MCF 10A (cell line): ENCODE measurements around the gene ASH1L. TPM values are rescaled to one million over a fixed set of nuclear protein-coding genes. Genes with fewer than 3 reads are reported as not detected.
A peak's percentile ranks its signal among the peaks of the same experiment; 100 is the strongest.

ENCODE experiments used
- BruUV-seq: library from RNA; stranded (reverse); fragments of 400-500 nt; replicated peaks from 2 replicates; lab custom pipeline; 2021; lab: Mats Ljungman, UMichigan
- CTCF ChIA-PET: fragments of 300-600 bp; sonication (Branson Sonifier 250); formaldehyde crosslinking; extraction: SDS; loops from one replicate; lab custom pipeline; 2021; ENCODE audit warnings: antibody characterized with exemption, inconsistent platforms; lab: Yijun Ruan, JAX
- POLR2A ChIA-PET: fragments of 300-600, 350-650 bp; sonication (Branson Sonifier 250); formaldehyde crosslinking; extraction: SDS; loops from one replicate; lab custom pipeline; 2020; ENCODE audit warnings: antibody characterized with exemption, inconsistent platforms; lab: Yijun Ruan, JAX
- DNase-seq: peaks from one replicate; pipeline ENCODE4 v3.0.0-alpha.2; 2018; ENCODE audit not compliant: unreplicated experiment
- H3K27ac Mint-ChIP-seq: one replicate; pipeline ENCODE4 v1.8.0; 2022; ENCODE audit warnings: mild to moderate bottlenecking, low read depth, mixed read lengths; ENCODE audit not compliant: unreplicated experiment
- H3K27me3 Mint-ChIP-seq: one replicate; pipeline ENCODE4 v1.8.0; 2022; ENCODE audit warnings: mixed read lengths; ENCODE audit not compliant: insufficient read depth, unreplicated experiment
- H3K36me3 Mint-ChIP-seq: one replicate; pipeline ENCODE4 v1.8.0; 2022; ENCODE audit warnings: mild to moderate bottlenecking, moderate library complexity, mixed read lengths; ENCODE audit not compliant: insufficient read depth, unreplicated experiment
- H3K4me1 Mint-ChIP-seq: one replicate; pipeline ENCODE4 v1.8.0; 2022; ENCODE audit warnings: mixed read lengths; ENCODE audit not compliant: insufficient read depth, unreplicated experiment
- H3K4me3 Mint-ChIP-seq: one replicate; pipeline ENCODE4 v1.8.0; 2022; ENCODE audit warnings: mild to moderate bottlenecking, moderate library complexity, mixed read lengths; ENCODE audit not compliant: unreplicated experiment
- H3K9me3 Mint-ChIP-seq: one replicate; pipeline ENCODE4 v1.8.0; 2022; ENCODE audit warnings: mixed read lengths; ENCODE audit not compliant: unreplicated experiment
- intact Hi-C: fragments of 100-400 bp; cut with micrococcal nuclease; formaldehyde crosslinking; loops from 2 replicates; pipeline ENCODE4 v1.14.1; 2022
- total RNA-seq: library from RNA; stranded (reverse); gene quantifications from 2 replicates; pipeline ENCODE4 v1.2.3, GENCODE V29; 2022
- TF ChIP-seq, protein P1 (sequence below): fragments of 200-600 bp; IDR thresholded peaks from one replicate; pipeline ENCODE4 v1.8.0; 2022; ENCODE audit warnings: antibody characterized with exemption, mild to moderate bottlenecking; ENCODE audit not compliant: unreplicated experiment

ASH1L gene
- total RNA-seq, 1 experiment from 2014 or later, result 59.1 TPM

DNA sequence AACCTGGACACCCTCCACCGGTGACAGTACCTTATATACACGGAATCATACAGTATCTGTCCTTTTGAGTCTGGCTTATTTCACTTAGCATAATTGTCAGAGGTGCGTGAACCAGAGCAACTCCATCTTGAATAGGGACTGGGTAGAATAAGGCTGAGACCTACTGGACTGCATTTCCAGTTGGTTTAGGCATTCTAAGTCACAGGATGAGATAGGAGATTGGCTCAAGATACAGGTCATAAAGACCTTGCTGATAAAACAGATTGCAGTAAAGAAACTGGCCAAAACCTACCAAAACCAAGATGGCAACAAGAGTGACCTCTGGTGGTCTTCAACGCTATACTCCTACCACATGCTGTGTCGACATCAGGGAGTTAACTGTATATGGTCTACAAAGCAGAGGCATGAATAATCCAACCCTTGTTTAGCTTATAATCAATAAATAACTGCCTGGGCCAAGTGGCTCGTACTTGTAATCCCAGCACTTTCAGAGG, 255.3 kb downstream of the ASH1L start:
- H3K4me1 Mint-ChIP-seq, result peaks cover 6% of the 10 kb centered on the region
- TF ChIP-seq, protein P1, sequence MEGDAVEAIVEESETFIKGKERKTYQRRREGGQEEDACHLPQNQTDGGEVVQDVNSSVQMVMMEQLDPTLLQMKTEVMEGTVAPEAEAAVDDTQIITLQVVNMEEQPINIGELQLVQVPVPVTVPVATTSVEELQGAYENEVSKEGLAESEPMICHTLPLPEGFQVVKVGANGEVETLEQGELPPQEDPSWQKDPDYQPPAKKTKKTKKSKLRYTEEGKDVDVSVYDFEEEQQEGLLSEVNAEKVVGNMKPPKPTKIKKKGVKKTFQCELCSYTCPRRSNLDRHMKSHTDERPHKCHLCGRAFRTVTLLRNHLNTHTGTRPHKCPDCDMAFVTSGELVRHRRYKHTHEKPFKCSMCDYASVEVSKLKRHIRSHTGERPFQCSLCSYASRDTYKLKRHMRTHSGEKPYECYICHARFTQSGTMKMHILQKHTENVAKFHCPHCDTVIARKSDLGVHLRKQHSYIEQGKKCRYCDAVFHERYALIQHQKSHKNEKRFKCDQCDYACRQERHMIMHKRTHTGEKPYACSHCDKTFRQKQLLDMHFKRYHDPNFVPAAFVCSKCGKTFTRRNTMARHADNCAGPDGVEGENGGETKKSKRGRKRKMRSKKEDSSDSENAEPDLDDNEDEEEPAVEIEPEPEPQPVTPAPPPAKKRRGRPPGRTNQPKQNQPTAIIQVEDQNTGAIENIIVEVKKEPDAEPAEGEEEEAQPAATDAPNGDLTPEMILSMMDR, result peak; percentile 21
- intact Hi-C loops, result no loop called here
- no peak overlapping the region for H3K27ac Mint-ChIP-seq
- peak overlapping the region; percentile 100 for H3K4me3 Mint-ChIP-seq
- peak; percentile 58 for DNase-seq
- ChIA-PET CTCF (interaction anchor here (0.6 to 3.5 kb wide), 10 partner anchors 10 to 338 kb away, joined by 3 to 26 read pairs (median 6); no protein-coding TSS in a partner anchor), POLR2A (interaction anchor here (1.3 to 7.9 kb wide), 10 partner anchors 14 to 256 kb away, joined by 3 to 103 read pairs (median 9); partner anchors contain the start of genes ASH1L, CLK2, HCN3 and RUSC1)
- BruUV-seq, result no TSS peak
- no peaks in the 10 kb centered on the region for H3K9me3 Mint-ChIP-seq
- H3K27me3 Mint-ChIP-seq, result no peaks in the 10 kb centered on the region
- H3K36me3 Mint-ChIP-seq, result peaks cover 34% of the 10 kb centered on the region

DNA sequence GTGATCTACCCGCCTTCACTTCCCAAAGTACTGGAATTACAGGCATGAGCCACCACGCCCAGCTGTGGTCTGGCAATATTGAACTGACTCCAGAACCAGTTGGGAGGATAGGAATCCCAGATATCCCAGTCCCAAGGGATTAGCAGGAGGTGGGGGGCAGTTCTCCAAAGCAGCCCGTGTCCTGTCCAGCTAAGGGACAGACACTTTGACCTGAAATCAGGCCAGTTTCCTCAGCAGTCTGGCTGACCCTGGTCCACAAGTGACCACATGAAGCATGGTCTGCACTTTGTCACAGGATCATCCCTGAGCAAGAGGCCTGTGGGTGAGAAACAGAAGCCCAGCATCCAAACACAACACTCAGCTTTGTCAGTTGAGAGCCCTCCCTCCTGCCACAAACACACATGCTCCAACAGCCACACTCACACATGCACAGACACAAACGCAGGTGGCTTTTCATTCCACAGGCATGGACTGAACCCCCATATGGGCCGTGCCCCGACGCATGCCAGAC, 256.7 kb downstream of the ASH1L start:
- DNase-seq, result no peak
- BruUV-seq, result no TSS peak
- ChIA-PET CTCF (interaction anchor here (2.3 to 3.5 kb wide), 3 partner anchors 16 to 56 kb away, joined by 7 to 26 read pairs (median 12); no protein-coding TSS in a partner anchor), POLR2A (interaction anchor here (0.7 to 1.7 kb wide), 4 partner anchors 16 to 811 kb away, joined by 3 to 5 read pairs (median 3); partner anchors contain the start of gene SCAMP3)
- TF ChIP-seq, protein P1, result no peak
- no peaks in the 10 kb centered on the region for H3K9me3 Mint-ChIP-seq
- peaks cover 21% of the 10 kb centered on the region for H3K36me3 Mint-ChIP-seq
- peaks cover 6% of the 10 kb centered on the region for H3K4me1 Mint-ChIP-seq
- H3K27me3 Mint-ChIP-seq, result no peaks in the 10 kb centered on the region
- H3K4me3 Mint-ChIP-seq, result no peak overlapping the region
- H3K27ac Mint-ChIP-seq, result no peak overlapping the region
- intact Hi-C loops, result no loop called here

DNA sequence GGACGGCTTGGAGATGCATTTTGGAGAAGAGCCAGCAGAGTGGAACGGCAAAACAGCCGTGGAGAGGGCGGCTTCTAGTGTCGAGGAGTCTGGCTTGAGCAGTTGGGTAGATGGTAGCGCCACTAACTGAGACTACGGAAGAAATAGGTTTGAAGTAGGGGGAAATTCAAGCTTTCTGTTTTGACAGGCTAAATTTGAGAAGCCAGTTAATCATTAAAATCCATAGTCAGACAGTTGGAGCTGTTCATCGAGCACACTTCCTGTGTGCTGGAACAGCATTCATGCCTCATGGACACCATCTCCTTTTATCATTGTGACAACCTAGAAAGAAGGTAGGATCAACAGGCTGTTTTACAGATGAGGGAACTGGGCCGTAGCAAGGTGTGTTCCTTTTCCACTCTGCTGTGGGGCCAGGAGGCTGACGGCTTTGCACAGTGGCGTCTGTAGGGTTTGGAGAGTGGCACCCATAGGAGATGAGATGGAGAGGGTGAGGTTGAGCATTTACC, 258.0 kb downstream of the ASH1L start:
- TF ChIP-seq, protein P1, result no peak
- Mint-ChIP-seq H3K9me3 (no peaks in the 10 kb centered on the region), H3K27ac (no peak overlapping the region), H3K36me3 (peaks cover 9% of the 10 kb centered on the region), H3K4me1 (no peaks in the 10 kb centered on the region), H3K27me3 (no peaks in the 10 kb centered on the region), H3K4me3 (no peak overlapping the region)
- BruUV-seq, result no TSS peak
- intact Hi-C loops, result no loop called here
- DNase-seq, result no peak
- ChIA-PET CTCF (interaction anchor here (2.3 to 2.5 kb wide), 2 partner anchors 17 to 26 kb away, joined by 7 to 12 read pairs; no protein-coding TSS in a partner anchor), POLR2A (interaction anchor here (0.6 to 1.7 kb wide), 2 partner anchors 54 to 1108 kb away, joined by 3 to 5 read pairs; no protein-coding TSS in a partner anchor)

DNA sequence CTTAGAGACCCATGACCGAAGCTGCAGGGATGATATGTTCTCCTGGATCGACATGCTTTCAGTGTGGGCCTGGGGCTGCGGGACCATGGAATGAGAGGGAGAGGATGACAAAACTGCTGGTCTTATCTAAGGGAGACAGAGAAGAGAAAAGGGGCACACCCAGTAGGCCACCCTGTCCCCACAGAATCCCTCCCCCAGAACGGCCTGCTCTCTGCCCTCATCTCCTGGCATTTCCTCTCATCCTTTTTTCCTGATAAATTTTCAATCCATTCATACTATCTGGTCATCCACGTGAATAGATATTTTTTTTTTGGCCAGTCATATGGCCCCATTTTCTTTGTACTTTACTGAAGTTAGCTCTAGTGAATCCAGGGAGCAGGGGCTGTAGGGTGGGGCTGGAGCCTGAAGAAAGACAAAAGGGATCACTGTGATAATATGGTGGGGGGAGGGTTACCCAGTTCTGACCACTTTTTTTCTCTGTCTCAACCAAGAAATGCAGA, 261.2 kb downstream of the ASH1L start, which contains the start of gene PKLR:
PKLR (minus strand) TSS at position 97 of the 500 bp plus-strand sequence; CDS start at position 54, 43 bp downstream.
- H3K36me3 Mint-ChIP-seq, result no peaks in the 10 kb centered on the region

More for the DNA sequence above, 261.2 kb downstream of the ASH1L start, which contains the start of gene PKLR:
- TF ChIP-seq, protein P1, result no peak
- H3K27me3 Mint-ChIP-seq, result peaks cover 11% of the 10 kb centered on the region
- no peaks in the 10 kb centered on the region for H3K9me3 Mint-ChIP-seq
- H3K27ac Mint-ChIP-seq, result no peak within 1 kb of the TSS
- no peak within 1 kb of the TSS for H3K4me3 Mint-ChIP-seq
- ChIA-PET POLR2A (interaction anchor here (0.8 kb wide), 1 partner anchor 76 kb away, joined by 3 read pairs; no protein-coding TSS in a partner anchor), CTCF (interaction anchor here (1.4 kb wide), 1 partner anchor 50 kb away, joined by 5 read pairs; no protein-coding TSS in a partner anchor)
- no peaks in the 10 kb centered on the region for H3K4me1 Mint-ChIP-seq
- intact Hi-C loops, result no loop called here
- BruUV-seq, result no TSS peak
- DNase-seq, result no peak
